H1 (cell line): ENCODE measurements around the gene STX8. TPM values are rescaled to one million over a fixed set of nuclear protein-coding genes. Genes with fewer than 3 reads are reported as not detected.

ENCODE experiments used
- CTCF ChIA-PET: fragments of 300-600 bp; sonication (Branson Sonifier 250); formaldehyde crosslinking; loops from one replicate; lab custom pipeline; 2021; ENCODE audit not compliant: partially characterized antibody; lab: Charles Lee
- POLR2A ChIA-PET: fragments of 300-600 bp; sonication (Branson Sonifier 250); formaldehyde crosslinking; loops from one replicate; lab custom pipeline; 2021; ENCODE audit warnings: inconsistent platforms; ENCODE audit not compliant: partially characterized antibody; lab: Charles Lee
- DNase-seq, 2 experiments: peaks; one replicate each; pipeline versions ENCODE4 v3.0.0 to v3.0.0-alpha.2; 2010 to 2022; ENCODE audit warnings: low spot score in 2 of 2, low read depth in 1 of 2, mixed read lengths in 1 of 2
- FAIRE-seq: peaks from 2 replicates; lab custom pipeline; 2011; peaks lifted over from hg19 to GRCh38; lab: Jason Lieb, UNC
- H2AFZ ChIP-seq: 2 replicates; pipeline ENCODE4 v1.8.1; 2012; ENCODE audit warnings: low read length, inconsistent platforms
- H2AK5ac ChIP-seq: 2 replicates; pipeline ENCODE4 v1.6.1; 2013; ENCODE audit warnings: low read depth, low read length
- H2BK120ac ChIP-seq: replicated peaks from 2 replicates; pipeline ENCODE3; 2013; ENCODE audit warnings: low read depth, low read length, inconsistent platforms
- H2BK12ac ChIP-seq: 2 replicates; pipeline ENCODE4 v1.6.1; 2013; ENCODE audit warnings: low read depth, low read length
- H2BK15ac ChIP-seq: 2 replicates; pipeline ENCODE4 v1.6.1; 2013; ENCODE audit warnings: low read length
- H2BK20ac ChIP-seq: 2 replicates; pipeline ENCODE4 v1.6.1; 2013; ENCODE audit warnings: low read length
- H2BK5ac ChIP-seq: 2 replicates; pipeline ENCODE4 v1.6.1; 2013; ENCODE audit warnings: low read depth, low read length
- H3K14ac ChIP-seq: 2 replicates; pipeline ENCODE4 v1.6.1; 2013; ENCODE audit warnings: inconsistent platforms; ENCODE audit not compliant: insufficient read length
- H3K18ac ChIP-seq: 2 replicates; pipeline ENCODE4 v1.6.1; 2013; ENCODE audit warnings: low read length; ENCODE audit errors: extremely low read depth
- H3K23ac ChIP-seq: 2 replicates; pipeline ENCODE4 v1.6.1; 2013; ENCODE audit warnings: inconsistent platforms; ENCODE audit not compliant: insufficient read length
- H3K23me2 ChIP-seq: 2 replicates; pipeline ENCODE4 v1.6.1; 2013; ENCODE audit warnings: low read depth, low read length
- H3K27ac ChIP-seq: 2 replicates; pipeline ENCODE4 v1.6.1; 2011; ENCODE audit warnings: low read depth, low read length, inconsistent platforms
- H3K27me3 ChIP-seq, 4 experiments: replicated peaks in 1 of 4; 1 replicate in 1 of 4; 2 replicates in 3 of 4; pipeline versions ENCODE4 v1.6.1 to v1.8.1; 2011 to 2013; ENCODE audit warnings: low read length in 3 of 4, mild to moderate bottlenecking in 3 of 4, inconsistent platforms in 2 of 4, mixed read lengths in 2 of 4, moderate library complexity in 1 of 4; ENCODE audit not compliant: control insufficient read depth in 3 of 4, insufficient read depth in 3 of 4; ENCODE audit errors: extremely low read depth in 1 of 4
- H3K36me3 ChIP-seq, 4 experiments: 2 replicates each; pipeline versions ENCODE4 v1.6.1 to v1.8.1; 2011 to 2013; ENCODE audit warnings: mild to moderate bottlenecking in 4 of 4, low read length in 3 of 4, moderate library complexity in 2 of 4, control low read depth in 1 of 4, inconsistent platforms in 1 of 4; ENCODE audit not compliant: insufficient read depth in 4 of 4, control insufficient read depth in 2 of 4
- H3K4ac ChIP-seq: replicated peaks from 2 replicates; pipeline ENCODE3; 2013; ENCODE audit warnings: low read length, low read depth, mixed read lengths, inconsistent platforms; ENCODE audit not compliant: insufficient read length
- H3K4me1 ChIP-seq, 4 experiments: replicated peaks in 1 of 4; 1 replicate in 1 of 4; 2 replicates in 3 of 4; pipeline versions ENCODE4 v1.6.1 to v1.8.1; 2011 to 2013; ENCODE audit warnings: low read length in 3 of 4, inconsistent platforms in 2 of 4, mixed read lengths in 1 of 4; ENCODE audit not compliant: insufficient read depth in 4 of 4, control insufficient read depth in 3 of 4
- H3K4me2 ChIP-seq, 2 experiments: 2 replicates each; pipeline versions ENCODE4 v1.6.1 to v1.8.1; 2011 to 2013; ENCODE audit warnings: low read depth in 2 of 2, low read length in 2 of 2, control low read depth in 1 of 2, inconsistent platforms in 1 of 2, mild to moderate bottlenecking in 1 of 2; ENCODE audit not compliant: insufficient read depth in 1 of 2
- H3K4me3 ChIP-seq, 4 experiments: fragments of 200-600, 300-600 bp in 1 of 4; sonication (generic), shearing (Covaris generic), sonication (Bioruptor Twin) in 1 of 4; 2 replicates each; pipeline versions ENCODE4 v1.5.1 to v1.8.1; 2011 to 2016; ENCODE audit warnings: low read length in 4 of 4, low read depth in 3 of 4, control low read depth in 2 of 4, inconsistent platforms in 2 of 4, mild to moderate bottlenecking in 2 of 4, mixed read lengths in 1 of 4, moderate library complexity in 1 of 4; ENCODE audit not compliant: insufficient read depth in 2 of 4; ENCODE audit errors: extremely low read depth in 1 of 4
- H3K56ac ChIP-seq: replicated peaks from 2 replicates; pipeline ENCODE3; 2013; ENCODE audit warnings: low read depth, mild to moderate bottlenecking, mixed read lengths, low read length, inconsistent platforms; ENCODE audit not compliant: insufficient read length
- H3K79me1 ChIP-seq: 2 replicates; pipeline ENCODE4 v1.6.1; 2013; ENCODE audit warnings: low read depth, low read length, control low read depth
- H3K79me2 ChIP-seq, 2 experiments: 2 replicates each; pipeline versions ENCODE4 v1.6.1 to v1.8.1; 2012 to 2013; ENCODE audit warnings: low read length in 2 of 2, mild to moderate bottlenecking in 2 of 2, inconsistent platforms in 1 of 2; ENCODE audit not compliant: insufficient read depth in 2 of 2, control insufficient read depth in 1 of 2
- H3K9ac ChIP-seq, 4 experiments: replicated peaks in 1 of 4; 1 replicate in 1 of 4; 2 replicates in 3 of 4; pipeline versions ENCODE4 v1.6.1 to v1.8.1; 2011 to 2013; ENCODE audit warnings: low read depth in 3 of 4, low read length in 3 of 4, control low read depth in 2 of 4, mild to moderate bottlenecking in 2 of 4, moderate library complexity in 2 of 4, inconsistent platforms in 1 of 4; ENCODE audit errors: extremely low read depth in 1 of 4
- H3K9me3 ChIP-seq, 2 experiments: 2 replicates each; pipeline versions ENCODE4 v1.6.1 to v1.8.1; 2012 to 2013; ENCODE audit warnings: mild to moderate bottlenecking in 2 of 2, moderate library complexity in 2 of 2, control low read depth in 1 of 2, inconsistent platforms in 1 of 2, low read depth in 1 of 2, low read length in 1 of 2, mixed read lengths in 1 of 2; ENCODE audit not compliant: insufficient read depth in 2 of 2
- H4K20me1 ChIP-seq, 2 experiments: replicated peaks in 1 of 2; 2 replicates each; pipeline versions ENCODE3 to v1.8.1; 2011 to 2013; ENCODE audit warnings: inconsistent platforms in 2 of 2, low read length in 2 of 2, mild to moderate bottlenecking in 1 of 2; ENCODE audit not compliant: insufficient read depth in 2 of 2, control insufficient read depth in 1 of 2
- H4K5ac ChIP-seq: 2 replicates; pipeline ENCODE4 v1.6.1; 2013; ENCODE audit warnings: low read length, low read depth, mixed read lengths, inconsistent platforms; ENCODE audit not compliant: insufficient read length
- H4K8ac ChIP-seq: 2 replicates; pipeline ENCODE4 v1.8.0; 2013; ENCODE audit warnings: mild to moderate bottlenecking, moderate library complexity, low read length, inconsistent platforms; ENCODE audit not compliant: insufficient read depth; ENCODE audit errors: extremely low read depth
- H4K91ac ChIP-seq: replicated peaks from 2 replicates; pipeline ENCODE3; 2013; ENCODE audit warnings: low read length, mixed read lengths, inconsistent platforms; ENCODE audit not compliant: insufficient read length
- CBX5 ChIP-seq: fragments of 300-800, 300-1000 bp; sonication (generic); IDR thresholded peaks from 2 replicates; pipeline ENCODE4 v1.7.1; 2016; ENCODE audit warnings: antibody characterized with exemption, low read length, low read depth
- CTBP2 ChIP-seq: IDR thresholded peaks from 2 replicates; pipeline ENCODE4 v1.7.0; 2011; ENCODE audit warnings: borderline replicate concordance, mild to moderate bottlenecking, moderate library complexity, mixed read lengths, low read length; ENCODE audit not compliant: insufficient read depth, insufficient read length
- JUN ChIP-seq: IDR thresholded peaks from 2 replicates; pipeline ENCODE4 v1.6.1; 2011; ENCODE audit warnings: low read depth, mild to moderate bottlenecking, improper control_type of control experiment, low read length
- PHF8 ChIP-seq: fragments of 200-600 bp; sonication (generic); conservative IDR thresholded peaks from 2 replicates; pipeline ENCODE4 v1.7.1; 2012; ENCODE audit warnings: low read depth, mild to moderate bottlenecking, inconsistent platforms, low read length, moderate library complexity
- RNF2 ChIP-seq: fragments of 200-900, 300-1000 bp; sonication (generic); IDR thresholded peaks from 2 replicates; pipeline ENCODE4 v1.7.1; 2016; ENCODE audit warnings: borderline replicate concordance, low read depth, mild to moderate bottlenecking, antibody characterized with exemption, low read length; ENCODE audit not compliant: poor library complexity, severe bottlenecking; ENCODE audit errors: missing control alignments
- SP1 ChIP-seq: IDR thresholded peaks from 2 replicates; pipeline ENCODE4 v1.6.1; 2011; ENCODE audit warnings: low read depth, low read length
- WGBS, 2 experiments: shearing (Covaris generic) in 1 of 2; methylation state at CpG; one replicate each; pipeline versions ENCODE4 v1.1.6 to v1.1.7; 2013 to 2015; ENCODE audit warnings: low lambda C conversion rate in 2 of 2, mixed read lengths in 2 of 2, inconsistent platforms in 1 of 2, low coverage in 1 of 2, missing lambda C conversion rate in 1 of 2; ENCODE audit not compliant: insufficient replicate concordance in 2 of 2, insufficient coverage in 1 of 2, insufficient read length in 1 of 2; ENCODE audit errors: extremely low coverage in 1 of 2, missing lambda C conversion rate in 1 of 2; 5-methylcytosine and 5-hydroxymethylcytosine counted together
- polyA plus RNA-seq, 7 experiments: library from polyadenylated mRNA; depleted of rRNA in 3 of 7; stranded (reverse) in 5 of 7; unstranded in 2 of 7; fragments of >200 nt in 5 of 7; fragments of 200-250 nt in 2 of 7; gene quantifications; 1 replicate in 5 of 7; 2 replicates in 1 of 7; 4 replicates in 1 of 7; pipeline versions ENCODE4 v1.2.1 to v1.2.3, GENCODE V29; 2011 to 2013; ENCODE audit warnings: missing spikeins in 2 of 7, mixed read lengths in 2 of 7
- total RNA-seq: library from RNA; stranded (reverse); fragmentation: NEBNext Ultra II Directional; extraction: Animal tissue kit (Norgen Biotek cat#: 25700); gene quantifications from 2 replicates; pipeline ENCODE4 v1.2.1, GENCODE V29; 2021
- TF ChIP-seq, protein P1 (sequence below), 3 experiments: IDR thresholded peaks; 1 replicate in 2 of 3; 2 replicates in 1 of 3; pipeline versions ENCODE4 v1.5.1 to v1.6.1; 2011; ENCODE audit warnings: low read length in 3 of 3, mild to moderate bottlenecking in 3 of 3, inconsistent platforms in 2 of 3, low read depth in 1 of 3, moderate library complexity in 1 of 3; ENCODE audit not compliant: insufficient read depth in 1 of 3; ENCODE audit errors: control extremely low read depth in 1 of 3

STX8 gene
- total and polyA plus RNA-seq, 2 of the 8 experiments (the other 6 are each of a cell fraction or from before 2014, with no cell fraction given) = 22.8 to 42.5 TPM

DNA sequence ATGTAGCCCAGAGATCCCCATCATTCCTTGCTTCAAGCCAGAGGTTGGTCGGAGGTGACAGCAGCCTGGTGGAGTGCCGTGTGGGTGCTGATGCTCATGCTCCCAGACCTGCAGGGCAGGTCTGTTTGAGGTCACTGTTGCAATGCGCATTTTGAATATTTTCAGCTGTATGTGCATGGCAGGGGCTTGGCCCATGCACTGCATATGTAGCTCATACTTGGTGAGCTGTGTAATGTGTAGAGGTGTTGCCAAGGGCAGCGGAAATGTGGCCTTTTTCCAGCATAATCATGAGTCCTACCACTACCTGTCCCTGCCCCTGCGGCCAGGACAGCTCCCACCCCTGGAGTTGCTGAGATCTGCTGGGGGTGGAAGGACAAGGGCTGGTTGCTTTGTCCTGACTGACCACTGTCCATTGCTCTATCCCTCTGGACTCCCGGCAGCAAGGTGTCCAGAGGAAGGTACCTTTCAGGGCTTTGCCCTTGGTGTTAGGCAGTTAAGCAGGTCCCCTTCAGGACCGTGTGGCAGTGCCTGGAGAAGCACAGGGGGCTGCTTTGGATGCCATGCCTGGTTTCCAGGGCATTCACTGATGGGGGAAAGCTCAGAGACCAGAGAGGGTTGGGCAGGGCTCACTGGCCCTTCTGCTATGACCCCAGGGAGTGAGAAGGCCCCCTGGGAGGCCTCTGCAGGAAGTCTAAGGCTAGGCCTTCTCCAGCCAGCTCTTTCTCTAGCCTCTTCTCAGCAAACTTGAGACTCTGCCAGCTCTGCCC is 339.2 kb downstream of the STX8 start:
- FAIRE-seq (no peak), DNase-seq (no peak)
- Histone ChIP-seq H2AFZ (no peak overlapping the region), H3K79me2 (no peaks in the 10 kb centered on the region), H3K4me2 (no peak overlapping the region), H3K18ac (no peak overlapping the region; the same call in 1 of the 2 replicates), H3K36me3 (no peaks in the 10 kb centered on the region), H3K79me1 (no peaks in the 10 kb centered on the region), H3K4me1 (peaks cover 3 to 21% (median 16%) of the 10 kb centered on the region in 4 experiments), H2BK12ac (no peak overlapping the region; the same call in 1 of the 2 replicates), H3K4me3 (no peak overlapping the region), H3K9me3 (no peaks in the 10 kb centered on the region), H3K23ac (no peak overlapping the region), H3K14ac (no peak overlapping the region), H3K23me2 (peaks cover 11% of the 10 kb centered on the region), H2BK120ac (no peak overlapping the region), H4K8ac (no peak overlapping the region), H2AK5ac (0 out of 2 replicates have a peak overlapping the region, but pooled peaks have one; percentile 24), H4K5ac (no peak overlapping the region), H2BK20ac (no peak overlapping the region), H2BK5ac (no peak overlapping the region), H3K9ac (no peak overlapping the region), H2BK15ac (no peak overlapping the region), H3K56ac (no peak overlapping the region), H4K91ac (no peak overlapping the region), H3K27me3 (peaks cover 0 to 14% (median 9%) of the 10 kb centered on the region in 4 experiments; a peak in 6 of 7 replicates), H3K27ac (no peak overlapping the region), H4K20me1 (no peaks in the 10 kb centered on the region), H3K4ac (no peak overlapping the region)
- ChIA-PET POLR2A (interaction anchor here (1.1 kb wide), 1 partner anchor 10 kb away, joined by 3 read pairs; no protein-coding TSS in a partner anchor), CTCF (interaction anchor here (0.6 to 1.4 kb wide), 6 partner anchors 8 to 238 kb away, joined by 3 to 5 read pairs (median 3); no protein-coding TSS in a partner anchor)
- 90% methylated on average over 7 of the region's 7 CpGs; no CpG with 5 or more reads in 1 of the 2 experiments for WGBS, 2 experiments
- TF ChIP-seq CTBP2 = no peak
- TF ChIP-seq, protein P1, sequence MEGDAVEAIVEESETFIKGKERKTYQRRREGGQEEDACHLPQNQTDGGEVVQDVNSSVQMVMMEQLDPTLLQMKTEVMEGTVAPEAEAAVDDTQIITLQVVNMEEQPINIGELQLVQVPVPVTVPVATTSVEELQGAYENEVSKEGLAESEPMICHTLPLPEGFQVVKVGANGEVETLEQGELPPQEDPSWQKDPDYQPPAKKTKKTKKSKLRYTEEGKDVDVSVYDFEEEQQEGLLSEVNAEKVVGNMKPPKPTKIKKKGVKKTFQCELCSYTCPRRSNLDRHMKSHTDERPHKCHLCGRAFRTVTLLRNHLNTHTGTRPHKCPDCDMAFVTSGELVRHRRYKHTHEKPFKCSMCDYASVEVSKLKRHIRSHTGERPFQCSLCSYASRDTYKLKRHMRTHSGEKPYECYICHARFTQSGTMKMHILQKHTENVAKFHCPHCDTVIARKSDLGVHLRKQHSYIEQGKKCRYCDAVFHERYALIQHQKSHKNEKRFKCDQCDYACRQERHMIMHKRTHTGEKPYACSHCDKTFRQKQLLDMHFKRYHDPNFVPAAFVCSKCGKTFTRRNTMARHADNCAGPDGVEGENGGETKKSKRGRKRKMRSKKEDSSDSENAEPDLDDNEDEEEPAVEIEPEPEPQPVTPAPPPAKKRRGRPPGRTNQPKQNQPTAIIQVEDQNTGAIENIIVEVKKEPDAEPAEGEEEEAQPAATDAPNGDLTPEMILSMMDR (IDR thresholded peaks at IDR 0.05; ENCODE audit: control extremely low read depth in 1 of 3, insufficient read depth in 1 of 3, low read depth in 1 of 3, low read length in 3 of 3) = no peak
- TF ChIP-seq SP1 = no peak
- TF ChIP-seq PHF8 = no peak
- TF ChIP-seq RNF2 = no peak
- TF ChIP-seq CBX5 = no peak
- TF ChIP-seq JUN = no peak
